GM18519 (cell line): Measurements from ENCODE around the gene RGS9.
"Not testable (repeated sequence)": the region's sequence is repeated elsewhere in the genome, so short reads cannot be mapped to it uniquely, and the experiment has no call there.

Experiments used
- ATAC-seq: cut with Tn5 transposase; IDR thresholded peaks from one replicate; pipeline ENCODE4 v1.9.1; 2021; ENCODE audit warnings: mild to moderate bottlenecking, moderate library complexity; ENCODE audit not compliant: unreplicated experiment, low FRiP score

The RGS9 gene

GRCh38 chr17:65177901-65178300, 40.7 kb downstream of the RGS9 start:
- ATAC-seq, result no peak

- not testable (repeated sequence) for ATAC-seq
These were observed 43.1 kb downstream of the RGS9 start for GRCh38 chr17:65180276-65180675.

GRCh38 chr17:65180752-65181236, 43.6 kb downstream of the RGS9 start:
- ATAC-seq, result not testable (repeated sequence)

- no peak for ATAC-seq
These were observed 44.3 kb downstream of the RGS9 start for GRCh38 chr17:65181237-65182061.

GRCh38 chr17:65182233-65182632, 45.1 kb downstream of the RGS9 start:
- no peak for ATAC-seq

- no peak for ATAC-seq
These were observed 46.6 kb downstream of the RGS9 start for GRCh38 chr17:65183736-65184135.

- ATAC-seq, result no peak
These were observed 47.2 kb downstream of the RGS9 start for GRCh38 chr17:65184235-65184959.

GRCh38 chr17:65185062-65185461, 47.9 kb downstream of the RGS9 start:
- ATAC-seq, result no peak

- ATAC-seq, result no peak
These were observed 48.7 kb downstream of the RGS9 start for GRCh38 chr17:65185668-65186382.

GRCh38 chr17:65190467-65191097, 53.4 kb downstream of the RGS9 start:
- no peak for ATAC-seq

- no peak for ATAC-seq
These were observed 54.9 kb downstream of the RGS9 start for GRCh38 chr17:65191811-65192740.

GRCh38 chr17:65193305-65193704, 56.1 kb downstream of the RGS9 start:
- ATAC-seq, result no peak

- ATAC-seq, result no peak
These were observed 56.6 kb downstream of the RGS9 start for GRCh38 chr17:65193716-65194293.

- no peak for ATAC-seq
These were observed 57.6 kb downstream of the RGS9 start for GRCh38 chr17:65194670-65195334.

- no peak for ATAC-seq
These were observed 58.5 kb downstream of the RGS9 start for GRCh38 chr17:65195716-65196115.

GRCh38 chr17:65196617-65197016, 59.4 kb downstream of the RGS9 start:
- no peak for ATAC-seq

GRCh38 chr17:65197201-65197600, 60.0 kb downstream of the RGS9 start:
- ATAC-seq, result no peak

GRCh38 chr17:65198653-65199382, 61.6 kb downstream of the RGS9 start:
- ATAC-seq, result no peak
